Measurements from ENCODE around the gene FTO. TPM values are rescaled to one million over a fixed set of nuclear protein-coding genes. Genes with fewer than 3 reads are reported as not detected.

FTO gene
- total RNA-seq, 4 donors from 2014 or later = 63.2 to 151 (median 105) TPM

DNA sequence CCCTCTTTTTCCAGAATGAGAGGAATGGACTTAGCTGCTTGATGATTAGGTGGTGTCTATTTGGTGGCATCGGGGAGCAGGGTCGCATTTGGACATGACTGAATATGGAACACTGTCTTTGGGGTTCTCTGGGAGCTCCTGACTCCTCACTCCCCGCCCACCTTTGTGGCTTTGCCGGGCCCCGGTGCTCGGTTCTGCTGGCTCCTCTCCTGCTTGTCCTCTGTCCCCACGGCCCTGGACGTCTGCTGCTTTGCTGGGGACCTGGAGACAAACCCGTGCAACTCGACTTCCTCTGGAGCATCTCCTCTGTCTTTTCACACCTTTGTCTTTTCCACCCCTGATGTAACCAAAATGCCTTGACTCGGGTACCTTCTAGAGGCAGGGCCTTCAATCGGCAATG lies 446.9 kb downstream of the FTO start:
- no peaks in the 10 kb centered on the region for H3K4me1 ChIP-seq
- TF ChIP-seq, protein P1, sequence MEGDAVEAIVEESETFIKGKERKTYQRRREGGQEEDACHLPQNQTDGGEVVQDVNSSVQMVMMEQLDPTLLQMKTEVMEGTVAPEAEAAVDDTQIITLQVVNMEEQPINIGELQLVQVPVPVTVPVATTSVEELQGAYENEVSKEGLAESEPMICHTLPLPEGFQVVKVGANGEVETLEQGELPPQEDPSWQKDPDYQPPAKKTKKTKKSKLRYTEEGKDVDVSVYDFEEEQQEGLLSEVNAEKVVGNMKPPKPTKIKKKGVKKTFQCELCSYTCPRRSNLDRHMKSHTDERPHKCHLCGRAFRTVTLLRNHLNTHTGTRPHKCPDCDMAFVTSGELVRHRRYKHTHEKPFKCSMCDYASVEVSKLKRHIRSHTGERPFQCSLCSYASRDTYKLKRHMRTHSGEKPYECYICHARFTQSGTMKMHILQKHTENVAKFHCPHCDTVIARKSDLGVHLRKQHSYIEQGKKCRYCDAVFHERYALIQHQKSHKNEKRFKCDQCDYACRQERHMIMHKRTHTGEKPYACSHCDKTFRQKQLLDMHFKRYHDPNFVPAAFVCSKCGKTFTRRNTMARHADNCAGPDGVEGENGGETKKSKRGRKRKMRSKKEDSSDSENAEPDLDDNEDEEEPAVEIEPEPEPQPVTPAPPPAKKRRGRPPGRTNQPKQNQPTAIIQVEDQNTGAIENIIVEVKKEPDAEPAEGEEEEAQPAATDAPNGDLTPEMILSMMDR (IDR thresholded peaks at IDR 0.05) = no peak
- no peak for TF ChIP-seq POLR2A (IDR thresholded peaks at IDR 0.05)
- no peaks in the 10 kb centered on the region for H3K9me3 ChIP-seq
- intact Hi-C loops (cut with DNase I; ENCODE audit: low total_unique reads) = no loop called here
- no peaks in the 10 kb centered on the region for H3K36me3 ChIP-seq
- H3K27ac ChIP-seq = no peak overlapping the region
- no peak for DNase-seq
- H3K27me3 ChIP-seq = no peaks in the 10 kb centered on the region
- H3K4me3 ChIP-seq = no peak overlapping the region

DNA sequence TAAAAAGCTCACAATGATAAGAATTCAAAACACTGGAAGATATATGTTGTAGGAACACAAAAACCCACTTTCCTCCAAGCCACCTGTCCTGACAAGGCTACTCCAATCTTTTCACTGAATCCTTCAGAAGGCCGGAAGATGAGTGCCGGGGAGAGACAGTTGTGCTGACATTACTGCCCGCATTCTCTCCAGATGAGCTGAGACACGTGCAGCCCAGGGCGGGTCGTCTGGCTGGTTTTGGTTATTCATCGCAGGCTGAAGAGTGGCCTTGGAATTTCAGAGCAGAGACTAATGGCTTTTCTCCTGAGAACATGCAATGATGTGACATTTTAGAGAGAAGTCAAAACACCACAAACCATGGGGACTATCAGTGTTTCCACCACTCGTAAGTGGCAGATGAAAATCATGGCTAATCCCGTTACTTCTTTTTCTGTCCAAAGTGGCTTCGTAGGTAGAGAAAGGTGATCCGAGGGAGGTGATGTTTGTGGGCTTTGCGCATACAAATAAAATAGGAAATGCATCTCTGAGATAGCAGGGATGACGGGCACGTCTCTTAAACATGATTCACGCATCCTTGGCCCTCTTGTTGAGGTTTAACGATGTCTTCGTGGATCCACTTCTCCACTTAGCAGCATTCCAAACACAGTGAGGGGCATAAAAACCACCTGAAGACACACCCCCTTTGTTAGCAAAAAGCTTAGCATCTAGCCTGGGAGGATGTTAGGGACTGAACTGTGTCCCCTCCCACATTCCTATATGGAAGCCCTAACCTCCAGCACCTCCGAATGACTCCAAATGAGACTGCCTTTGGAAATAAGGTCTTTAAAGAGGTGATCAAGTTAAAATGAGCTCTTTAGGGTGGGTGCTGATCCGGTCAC lies 448.6 kb downstream of the FTO start:
- Histone ChIP-seq H3K27me3 (no peaks in the 10 kb centered on the region), H3K9me3 (no peaks in the 10 kb centered on the region), H3K27ac (no peak overlapping the region), H3K4me1 (no peaks in the 10 kb centered on the region), H3K36me3 (no peaks in the 10 kb centered on the region), H3K4me3 (no peak overlapping the region)
- DNase-seq = no peak
- intact Hi-C loops (cut with DNase I; ENCODE audit: low total_unique reads) = no loop called here
- TF ChIP-seq, protein P1 (IDR thresholded peaks at IDR 0.05) = no peak
- TF ChIP-seq POLR2A (IDR thresholded peaks at IDR 0.05) = no peak

DNA sequence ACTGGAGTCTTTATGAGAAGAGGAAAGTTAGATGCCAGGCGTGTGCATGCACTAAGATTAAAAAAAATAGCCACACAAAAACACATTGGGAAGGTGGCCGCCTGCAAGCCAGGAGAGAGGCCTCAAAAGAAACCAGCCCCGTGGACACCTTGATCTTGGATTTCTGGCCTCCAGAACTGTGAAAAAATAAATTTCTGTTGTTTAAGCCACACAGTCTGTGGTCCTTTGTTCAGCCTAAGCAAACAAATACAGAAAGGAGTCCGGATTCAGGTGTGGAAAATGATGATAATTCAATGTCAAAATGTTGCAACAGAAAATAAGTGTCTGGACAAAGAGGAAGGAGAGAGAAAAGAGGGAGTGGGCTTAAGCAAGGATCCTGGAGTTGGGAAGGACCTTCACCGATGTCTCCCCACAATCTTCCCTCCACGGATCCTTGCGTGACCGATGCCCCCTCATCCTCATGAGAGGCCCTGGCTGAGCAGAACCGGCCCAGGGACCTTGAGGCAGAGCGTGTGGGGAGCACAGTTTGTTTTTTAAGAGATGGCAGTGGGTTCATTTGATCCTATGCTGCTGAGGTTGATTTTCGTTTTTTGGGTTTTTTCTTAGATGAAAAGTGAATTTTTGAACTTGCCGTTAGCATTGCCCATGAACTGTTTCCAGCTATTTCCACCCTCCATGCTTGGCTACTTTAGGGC lies 449.4 kb downstream of the FTO start:
- DNase-seq = no peak
- intact Hi-C loops (cut with DNase I; ENCODE audit: low total_unique reads) = no loop called here
- H3K27ac ChIP-seq = no peak overlapping the region
- H3K27me3 ChIP-seq = no peaks in the 10 kb centered on the region
- TF ChIP-seq, protein P1 (IDR thresholded peaks at IDR 0.05) = no peak
- TF ChIP-seq POLR2A (IDR thresholded peaks at IDR 0.05) = no peak
- no peaks in the 10 kb centered on the region for H3K36me3 ChIP-seq
- H3K9me3 ChIP-seq = no peaks in the 10 kb centered on the region
- H3K4me1 ChIP-seq = no peaks in the 10 kb centered on the region
- no peak overlapping the region for H3K4me3 ChIP-seq

DNA sequence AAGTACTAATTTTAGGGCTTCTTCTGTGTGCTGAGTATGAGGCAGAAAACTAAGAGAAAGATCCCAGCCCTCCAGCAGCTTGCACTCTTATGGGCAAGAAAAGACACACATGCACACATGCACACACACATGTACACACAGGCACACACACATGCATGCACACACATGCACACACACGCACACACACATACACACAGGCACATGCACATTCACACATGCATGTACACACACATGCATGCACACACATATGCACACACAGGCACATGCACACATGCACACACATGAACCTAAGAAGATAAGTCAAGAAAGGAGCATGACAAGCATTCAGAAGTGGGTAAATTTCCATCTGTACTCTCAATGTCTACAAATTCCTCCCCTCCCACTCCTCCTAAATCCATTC lies 452.4 kb downstream of the FTO start:
- intact Hi-C loops (cut with DNase I; ENCODE audit: low total_unique reads) = no loop called here
- no peaks in the 10 kb centered on the region for H3K4me1 ChIP-seq
- TF ChIP-seq POLR2A (IDR thresholded peaks at IDR 0.05) = no peak
- TF ChIP-seq, protein P1 (IDR thresholded peaks at IDR 0.05) = no peak
- H3K27me3 ChIP-seq = no peaks in the 10 kb centered on the region
- no peak for DNase-seq
- H3K4me3 ChIP-seq = no peak overlapping the region
- H3K9me3 ChIP-seq = no peaks in the 10 kb centered on the region
- H3K36me3 ChIP-seq = no peaks in the 10 kb centered on the region
- no peak overlapping the region for H3K27ac ChIP-seq

DNA sequence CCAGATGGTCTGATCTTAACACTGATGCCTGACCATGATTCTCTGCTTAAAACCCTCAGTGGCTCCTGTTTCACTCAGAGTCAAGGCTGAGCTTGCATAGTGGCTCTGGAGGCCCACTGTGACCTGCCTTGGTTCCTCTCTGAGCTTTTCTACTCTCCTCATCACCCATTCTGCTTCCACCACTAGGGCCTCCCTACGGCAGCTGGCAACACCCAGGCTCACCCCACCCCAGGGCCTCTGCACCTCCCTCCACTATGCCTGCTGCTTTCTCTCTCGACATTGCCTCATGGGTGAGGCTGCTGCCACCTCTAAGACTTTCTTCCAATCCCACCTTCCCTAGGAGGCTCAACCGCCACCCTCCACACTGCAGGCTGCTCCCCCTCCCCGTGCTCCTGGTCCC lies 455.0 kb downstream of the FTO start:
- H3K9me3 ChIP-seq = no peaks in the 10 kb centered on the region
- no peaks in the 10 kb centered on the region for H3K27me3 ChIP-seq
- no peak overlapping the region for H3K4me3 ChIP-seq
- DNase-seq = no peak
- TF ChIP-seq, protein P1 (IDR thresholded peaks at IDR 0.05) = no peak
- TF ChIP-seq POLR2A (IDR thresholded peaks at IDR 0.05) = no peak
- no peaks in the 10 kb centered on the region for H3K4me1 ChIP-seq
- intact Hi-C loops (cut with DNase I; ENCODE audit: low total_unique reads) = no loop called here
- no peak overlapping the region for H3K27ac ChIP-seq
- no peaks in the 10 kb centered on the region for H3K36me3 ChIP-seq

Measured in uterus (tissue), 4 donors.